Right lobe of liver (tissue), 6 donors: ENCODE measurements around the gene N4BP2L2. TPM values are rescaled to one million over a fixed set of nuclear protein-coding genes. Genes with fewer than 3 reads are reported as not detected.

Experiments used
- ATAC-seq, 4 donors: fragments of 200-7000 bp; cut with Tn5 transposase; one replicate each; pipeline ENCODE4 v1.9.1; 2020; ENCODE audit warnings: mild to moderate bottlenecking in 4 of 4, moderate library complexity in 4 of 4
- DNase-seq, 3 donors: peaks; one replicate each; pipeline ENCODE4 v3.0.0-alpha.2; 2020
- H3K27ac ChIP-seq, 3 donors: fragments of 200-600 bp; one replicate each; pipeline ENCODE4 v1.8.0; 2022
- H3K27me3 ChIP-seq, 2 donors: fragments of 200-600 bp; one replicate each; pipeline ENCODE4 v1.8.0; 2022
- H3K36me3 ChIP-seq, 4 donors: fragments of 200-600 bp; sonication (generic) in 1 of 4; one replicate each; pipeline versions ENCODE4 v1.5.1 to v1.8.0; 2017 to 2022; ENCODE audit warnings: control low read depth in 1 of 4
- H3K4me1 ChIP-seq, 4 donors: fragments of 200-600 bp; sonication (generic) in 1 of 4; one replicate each; pipeline versions ENCODE4 v1.5.1 to v1.8.0; 2017 to 2022; ENCODE audit warnings: control low read depth in 1 of 4
- H3K4me3 ChIP-seq, 3 donors: fragments of 200-600 bp; one replicate each; pipeline ENCODE4 v1.8.0; 2022
- H3K9me3 ChIP-seq, 4 donors: fragments of 200-600 bp; sonication (generic) in 1 of 4; one replicate each; pipeline versions ENCODE4 v1.5.1 to v1.8.0; 2017 to 2022; ENCODE audit warnings: control low read depth in 1 of 4
- POLR2A ChIP-seq: fragments of 450-650 bp; IDR thresholded peaks from one replicate; pipeline ENCODE4 v1.6.1; 2017; ENCODE audit warnings: antibody characterized with exemption, mild to moderate bottlenecking
- WGBS: methylation state at CpG from one replicate; pipeline ENCODE4 v1.1.6; 2018; ENCODE audit warnings: low coverage, low lambda C conversion rate; ENCODE audit not compliant: insufficient coverage; ENCODE audit errors: missing lambda C conversion rate; 5-methylcytosine and 5-hydroxymethylcytosine counted together
- intact Hi-C, 2 donors: fragments of 100-400 bp; cut with DNase I; formaldehyde crosslinking; loops; one replicate each; pipeline versions ENCODE4 v1.11.2 to v1.14.1; 2022
- total RNA-seq, 6 experiments: library from RNA; depleted of rRNA in 2 of 6; stranded (reverse); fragments of >200 nt in 2 of 6; fragmentation: NEBNext Ultra II Directional in 3 of 6; extraction: Animal tissue kit (Norgen Biotek cat#: 25700) in 3 of 6; gene quantifications; one replicate each; pipeline versions ENCODE4 v1.1.0 to v1.2.4, GENCODE V29; 2016 to 2023
- TF ChIP-seq, protein P1 (sequence below), 4 donors: fragments of 200-600 bp in 3 of 4; fragments of 450-650 bp in 1 of 4; IDR thresholded peaks; one replicate each; pipeline versions ENCODE4 v1.5.1 to v1.8.0; 2016 to 2022; ENCODE audit warnings: antibody characterized with exemption in 4 of 4, mild to moderate bottlenecking in 2 of 4
- donor health status: DM: no; HTN: yes; CAD: no.
- donor health status: DM: no; HTN: no; CAD: no.
- donor health status: DM: no; HTN: no; CAD: no.
- donor health status: DM: no; HTN: yes; CAD: no.
- donor health status: DM: no; HTN: yes; CAD: no.

Gene N4BP2L2
- total RNA-seq, 6 experiments from 2014 or later = 48.8 to 99.7 (median 61.1) TPM

DNA sequence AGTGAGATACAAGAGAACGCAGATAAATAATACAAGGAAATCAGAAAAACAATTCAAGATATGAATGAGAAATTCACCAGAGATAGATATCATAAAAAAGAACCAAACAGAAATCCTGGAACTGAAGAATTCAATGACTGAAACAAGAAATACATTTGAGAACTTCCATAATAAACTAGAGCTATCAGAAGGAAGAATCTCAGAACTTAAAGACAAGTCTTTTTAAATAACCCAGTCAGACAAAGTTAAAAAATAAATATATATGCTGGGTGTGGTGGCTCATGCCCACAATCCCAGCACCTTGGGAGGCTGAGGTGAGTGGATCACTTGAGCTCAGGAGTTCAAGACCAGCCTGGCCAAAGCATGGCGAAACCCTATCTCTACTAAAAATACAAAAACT lies 82.0 kb downstream of the N4BP2L2 start:
- Histone ChIP-seq H3K4me3 (no peak overlapping the region), H3K4me1 (peaks cover 0 to 8% (median 0%) of the 10 kb centered on the region in 4 donors), H3K27ac (no peak overlapping the region), H3K36me3 (no peaks in the 10 kb centered on the region), H3K9me3 (peaks cover 0 to 9% (median 0%) of the 10 kb centered on the region in 4 donors), H3K27me3 (no peaks in the 10 kb centered on the region)
- DNase-seq = no peak
- 93% methylated on average over 2 of the region's 2 CpGs for WGBS
- ATAC-seq = no peak
- intact Hi-C loops = no loop called here
- TF ChIP-seq POLR2A = no peak
- TF ChIP-seq, protein P1, sequence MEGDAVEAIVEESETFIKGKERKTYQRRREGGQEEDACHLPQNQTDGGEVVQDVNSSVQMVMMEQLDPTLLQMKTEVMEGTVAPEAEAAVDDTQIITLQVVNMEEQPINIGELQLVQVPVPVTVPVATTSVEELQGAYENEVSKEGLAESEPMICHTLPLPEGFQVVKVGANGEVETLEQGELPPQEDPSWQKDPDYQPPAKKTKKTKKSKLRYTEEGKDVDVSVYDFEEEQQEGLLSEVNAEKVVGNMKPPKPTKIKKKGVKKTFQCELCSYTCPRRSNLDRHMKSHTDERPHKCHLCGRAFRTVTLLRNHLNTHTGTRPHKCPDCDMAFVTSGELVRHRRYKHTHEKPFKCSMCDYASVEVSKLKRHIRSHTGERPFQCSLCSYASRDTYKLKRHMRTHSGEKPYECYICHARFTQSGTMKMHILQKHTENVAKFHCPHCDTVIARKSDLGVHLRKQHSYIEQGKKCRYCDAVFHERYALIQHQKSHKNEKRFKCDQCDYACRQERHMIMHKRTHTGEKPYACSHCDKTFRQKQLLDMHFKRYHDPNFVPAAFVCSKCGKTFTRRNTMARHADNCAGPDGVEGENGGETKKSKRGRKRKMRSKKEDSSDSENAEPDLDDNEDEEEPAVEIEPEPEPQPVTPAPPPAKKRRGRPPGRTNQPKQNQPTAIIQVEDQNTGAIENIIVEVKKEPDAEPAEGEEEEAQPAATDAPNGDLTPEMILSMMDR (IDR thresholded peaks at IDR 0.05) = no peak

DNA sequence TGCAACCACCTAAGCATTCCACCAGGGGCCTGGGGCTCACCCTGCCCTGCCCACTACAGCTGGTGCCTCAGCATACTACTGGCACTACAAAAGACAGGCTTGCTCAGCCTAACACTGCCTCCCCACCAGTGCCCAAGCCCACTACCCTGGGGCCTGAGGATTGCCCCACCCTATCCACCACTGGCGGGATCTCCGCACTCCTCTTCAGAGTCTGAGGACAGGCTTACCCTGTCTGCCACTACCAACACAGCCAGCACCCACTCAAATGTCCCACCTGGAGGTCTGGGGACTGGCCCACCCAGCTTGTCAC lies 83.0 kb downstream of the N4BP2L2 start:
- no peak for TF ChIP-seq POLR2A
- TF ChIP-seq, protein P1 (IDR thresholded peaks at IDR 0.05) = no peak
- WGBS = no CpG with 5 or more reads among the region's 2 CpGs
- no peaks in the 10 kb centered on the region for H3K36me3 ChIP-seq
- ATAC-seq (no peak), DNase-seq (no peak)
- peaks cover 0 to 9% (median 0%) of the 10 kb centered on the region in 4 donors for H3K9me3 ChIP-seq
- intact Hi-C loops = no loop called here
- peaks cover 0 to 8% (median 0%) of the 10 kb centered on the region in 4 donors for H3K4me1 ChIP-seq
- H3K4me3 ChIP-seq = no peak overlapping the region
- H3K27me3 ChIP-seq = no peaks in the 10 kb centered on the region
- H3K27ac ChIP-seq = no peak overlapping the region

DNA sequence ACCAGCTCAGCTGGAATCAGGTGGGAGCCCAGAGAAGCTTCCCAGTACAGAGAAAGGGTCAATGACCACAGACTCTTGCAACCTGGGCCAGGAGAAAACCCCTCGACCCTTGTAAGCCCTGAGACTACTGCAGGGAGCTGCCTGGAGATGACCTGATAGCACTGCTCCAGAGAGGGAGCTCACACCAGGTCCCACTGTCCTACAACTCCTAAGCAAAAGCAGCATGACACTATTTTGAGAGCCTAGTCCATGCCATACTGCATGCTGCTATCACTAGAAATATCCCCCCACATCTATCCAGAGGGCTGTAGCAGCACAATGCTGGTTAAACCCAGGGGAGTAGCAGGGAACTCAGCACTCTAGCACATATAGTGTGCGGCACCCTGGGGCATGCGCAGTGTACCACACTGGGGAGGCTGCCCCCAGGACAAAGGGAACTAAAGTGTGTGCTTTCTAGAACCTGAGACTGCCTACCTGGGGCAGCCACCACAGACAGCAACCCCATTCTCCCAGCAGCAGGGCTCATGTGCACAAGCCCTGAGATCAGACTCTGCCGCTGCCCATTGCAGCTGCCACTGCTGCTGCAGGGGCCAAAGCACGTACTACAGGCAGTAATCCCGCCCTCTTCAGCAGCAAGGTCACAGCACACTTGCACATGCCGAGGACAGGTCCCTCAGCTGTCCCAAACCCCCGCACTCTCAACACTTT lies 83.6 kb downstream of the N4BP2L2 start:
- peak in 2 of 4 donors; percentile 28 to 33 for ATAC-seq
- intact Hi-C loops = no loop called here

DNA sequence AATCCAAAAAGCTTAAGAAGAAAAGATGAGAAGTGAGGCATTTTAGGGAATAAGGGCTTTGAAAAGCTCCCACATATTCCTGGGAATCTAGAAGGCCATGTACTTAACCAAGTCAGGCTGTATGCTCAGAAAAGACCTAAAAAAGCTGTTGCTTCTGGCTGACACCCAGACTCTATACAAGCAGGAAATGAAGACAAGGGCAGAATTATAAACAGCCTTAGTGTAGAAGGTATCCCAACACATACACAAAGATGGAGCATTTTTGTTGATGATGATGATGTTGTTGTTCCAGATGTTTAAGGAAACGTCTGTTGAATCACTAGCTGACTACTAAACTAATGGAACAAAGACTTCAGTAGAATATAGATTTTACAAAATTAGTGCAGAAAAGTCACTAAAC lies 84.6 kb downstream of the N4BP2L2 start:
- ATAC-seq (no peak), DNase-seq (no peak)
- Histone ChIP-seq H3K4me3 (no peak overlapping the region), H3K9me3 (peaks cover 0 to 9% (median 0%) of the 10 kb centered on the region in 4 donors), H3K27ac (peak overlapping the region in 2 of 3 donors; percentile 59 to 64), H3K27me3 (no peaks in the 10 kb centered on the region), H3K36me3 (no peaks in the 10 kb centered on the region), H3K4me1 (peaks cover 0 to 8% (median 0%) of the 10 kb centered on the region in 4 donors)
- WGBS = 77% methylated on average over 1 of the region's 1 CpG
- intact Hi-C loops = no loop called here
- TF ChIP-seq, protein P1 (IDR thresholded peaks at IDR 0.05) = no peak
- TF ChIP-seq POLR2A = no peak

More for the DNA sequence above, 83.6 kb downstream of the N4BP2L2 start:
- 100% methylated on average over 3 of the region's 8 CpGs for WGBS
- Histone ChIP-seq H3K9me3 (peaks cover 0 to 9% (median 0%) of the 10 kb centered on the region in 4 donors), H3K4me3 (no peak overlapping the region), H3K36me3 (no peaks in the 10 kb centered on the region), H3K27me3 (no peaks in the 10 kb centered on the region), H3K4me1 (peaks cover 0 to 8% (median 0%) of the 10 kb centered on the region in 4 donors), H3K27ac (no peak overlapping the region)
- TF ChIP-seq POLR2A = no peak
- TF ChIP-seq, protein P1 (IDR thresholded peaks at IDR 0.05) = no peak
- DNase-seq = no peak
